Upper lobe of left lung (tissue), 6 donors: ENCODE data around the gene ARPIN. TPM values are rescaled to one million over a fixed set of nuclear protein-coding genes. Genes with fewer than 3 reads are reported as not detected.
"Not testable (repeated sequence)": the region's sequence is repeated elsewhere in the genome, so short reads cannot be mapped to it uniquely, and the experiment has no call there.

Experiments used
- ATAC-seq, 2 donors: fragments of 200-7000 bp; cut with Tn5 transposase; one replicate each; pipeline ENCODE4 v1.9.1; 2022; ENCODE audit warnings: mild to moderate bottlenecking in 2 of 2, moderate library complexity in 2 of 2; ENCODE audit not compliant: low FRiP score in 2 of 2
- DNase-seq, 2 donors: peaks; one replicate each; pipeline ENCODE4 v3.0.0-alpha.2; 2019 to 2020
- H3K27ac ChIP-seq, 4 donors: fragments of 200-600 bp; sonication (generic); one replicate each; pipeline ENCODE4 v1.5.1; 2016 to 2019
- H3K27me3 ChIP-seq, 4 donors: fragments of 200-600 bp; sonication (generic); one replicate each; pipeline ENCODE4 v1.5.1; 2017 to 2019
- H3K36me3 ChIP-seq, 4 donors: fragments of 200-600 bp; sonication (generic); one replicate each; pipeline ENCODE4 v1.5.1; 2016 to 2019
- H3K4me1 ChIP-seq, 4 donors: fragments of 200-600 bp; sonication (generic); one replicate each; pipeline ENCODE4 v1.5.1; 2018 to 2019
- H3K4me3 ChIP-seq, 4 donors: fragments of 200-600 bp; sonication (generic); one replicate each; pipeline ENCODE4 v1.5.1; 2017 to 2019; ENCODE audit warnings: mild to moderate bottlenecking in 2 of 4, moderate library complexity in 1 of 4
- H3K9me3 ChIP-seq, 4 donors: fragments of 200-600 bp; sonication (generic); one replicate each; pipeline ENCODE4 v1.5.1; 2018 to 2019
- EP300 ChIP-seq, 4 donors: sonication (generic); formaldehyde crosslinking; IDR thresholded peaks; one replicate each; pipeline ENCODE4 v1.5.1; 2017; ENCODE audit warnings: antibody characterized with exemption in 4 of 4, control low read depth in 2 of 4
- POLR2A ChIP-seq, 4 donors: fragments of 450-650 bp; IDR thresholded peaks; one replicate each; pipeline ENCODE4 v1.5.1; 2016 to 2017; ENCODE audit warnings: antibody characterized with exemption in 4 of 4, mild to moderate bottlenecking in 2 of 4
- POLR2AphosphoS5 ChIP-seq, 2 donors: sonication (generic); formaldehyde crosslinking; IDR thresholded peaks; one replicate each; pipeline ENCODE4 v1.5.1; 2017; ENCODE audit warnings: antibody characterized with exemption in 2 of 2
- WGBS, 2 donors: methylation state at CpG; one replicate each; pipeline ENCODE4 v1.1.5; 2017 to 2018; 5-methylcytosine and 5-hydroxymethylcytosine counted together
- total RNA-seq, 6 donors: library from RNA; depleted of rRNA in 4 of 6; stranded (reverse); fragments of >200 nt in 4 of 6; gene quantifications; one replicate each; pipeline versions ENCODE4 v1.1.0 to v1.2.1, GENCODE V29; 2016 to 2021
- TF ChIP-seq, protein P1 (sequence below), 6 experiments: fragments of 450-650 bp in 4 of 6; fragments of 200-600 bp in 2 of 6; sonication (generic) in 2 of 6; IDR thresholded peaks; one replicate each; pipeline ENCODE4 v1.5.1; 2016 to 2019; ENCODE audit warnings: antibody characterized with exemption in 6 of 6
- donor health status: DM: no; HTN: no; CAD: no; lungs with moderate emphysema.
- donor health status: DM: no; HTN: yes; CAD: no; lungs with severe emphysema.

The ARPIN gene
- total RNA-seq, 6 donors from 2014 or later, result 24.9 to 56.6 (median 35.1) TPM

DNA sequence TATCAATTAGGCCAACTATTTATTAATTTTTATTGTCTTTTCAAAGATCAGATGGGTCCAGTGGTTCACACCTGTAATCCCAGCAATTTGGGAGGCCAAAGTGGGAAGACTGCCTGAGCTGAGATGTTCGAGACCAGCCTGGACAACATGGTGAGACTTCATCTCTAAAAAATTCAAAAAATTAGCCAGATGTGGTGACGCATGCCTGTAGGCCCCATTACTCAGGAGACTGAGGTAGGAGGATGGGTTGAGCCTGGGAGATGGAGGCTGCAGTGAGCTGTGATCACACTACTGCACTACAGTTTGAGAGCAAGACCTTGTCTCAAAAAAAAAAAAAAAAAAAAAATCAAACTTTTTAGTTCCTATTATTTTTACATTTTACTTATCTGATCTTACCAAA lies 27.1 kb downstream of the ARPIN start:
- WGBS, 2 donors, result 94 to 95% methylated on average over 2 of the region's 2 CpGs
- Histone ChIP-seq H3K27ac (no peak overlapping the region), H3K36me3 (peaks cover 17 to 73% (median 36%) of the 10 kb centered on the region in 4 donors), H3K9me3 (no peaks in the 10 kb centered on the region), H3K4me3 (no peak overlapping the region), H3K27me3 (no peaks in the 10 kb centered on the region), H3K4me1 (peaks cover 0 to 3% (median 0%) of the 10 kb centered on the region in 4 donors)
- DNase-seq, result no peak
- TF ChIP-seq POLR2AphosphoS5 (IDR thresholded peaks at IDR 0.05) (no peak), EP300 (IDR thresholded peaks at IDR 0.05) (no peak), POLR2A (IDR thresholded peaks at IDR 0.05) (no peak)
- TF ChIP-seq, protein P1, sequence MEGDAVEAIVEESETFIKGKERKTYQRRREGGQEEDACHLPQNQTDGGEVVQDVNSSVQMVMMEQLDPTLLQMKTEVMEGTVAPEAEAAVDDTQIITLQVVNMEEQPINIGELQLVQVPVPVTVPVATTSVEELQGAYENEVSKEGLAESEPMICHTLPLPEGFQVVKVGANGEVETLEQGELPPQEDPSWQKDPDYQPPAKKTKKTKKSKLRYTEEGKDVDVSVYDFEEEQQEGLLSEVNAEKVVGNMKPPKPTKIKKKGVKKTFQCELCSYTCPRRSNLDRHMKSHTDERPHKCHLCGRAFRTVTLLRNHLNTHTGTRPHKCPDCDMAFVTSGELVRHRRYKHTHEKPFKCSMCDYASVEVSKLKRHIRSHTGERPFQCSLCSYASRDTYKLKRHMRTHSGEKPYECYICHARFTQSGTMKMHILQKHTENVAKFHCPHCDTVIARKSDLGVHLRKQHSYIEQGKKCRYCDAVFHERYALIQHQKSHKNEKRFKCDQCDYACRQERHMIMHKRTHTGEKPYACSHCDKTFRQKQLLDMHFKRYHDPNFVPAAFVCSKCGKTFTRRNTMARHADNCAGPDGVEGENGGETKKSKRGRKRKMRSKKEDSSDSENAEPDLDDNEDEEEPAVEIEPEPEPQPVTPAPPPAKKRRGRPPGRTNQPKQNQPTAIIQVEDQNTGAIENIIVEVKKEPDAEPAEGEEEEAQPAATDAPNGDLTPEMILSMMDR (IDR thresholded peaks at IDR 0.05), result no peak
- ATAC-seq, result no peak

DNA sequence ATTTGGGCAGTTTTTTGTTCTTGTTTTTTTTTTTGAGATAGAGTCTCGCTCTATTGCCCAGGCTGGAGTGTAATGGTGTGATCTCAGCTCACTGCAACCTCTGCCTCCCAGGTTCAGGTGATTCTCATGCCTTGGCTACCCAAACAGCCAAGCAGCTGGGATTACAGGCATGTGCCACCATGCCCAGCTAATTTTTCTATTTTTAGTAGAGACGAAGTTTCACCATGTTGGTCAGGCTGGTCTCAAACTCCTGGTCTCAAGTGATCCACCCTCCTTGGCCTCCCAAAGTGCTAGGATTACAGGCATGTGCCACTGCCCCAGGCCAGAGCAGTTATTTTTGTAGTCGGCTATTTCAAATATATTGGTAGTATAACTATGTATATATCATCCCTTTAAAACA lies 27.6 kb downstream of the ARPIN start:
- H3K36me3 ChIP-seq, result peaks cover 17 to 73% (median 37%) of the 10 kb centered on the region in 4 donors
- 67% methylated on average over 3 of the region's 3 CpGs for WGBS, 2 donors
- not testable (repeated sequence) for H3K27me3 ChIP-seq

GRCh38 chr15:89883518-89883917 lies 29.2 kb downstream of the ARPIN start:
- no peak for ATAC-seq
- H3K27ac ChIP-seq, result no peak overlapping the region
- no peaks in the 10 kb centered on the region for H3K9me3 ChIP-seq
- peaks cover 17 to 78% (median 34%) of the 10 kb centered on the region in 4 donors for H3K36me3 ChIP-seq
- DNase-seq, result no peak
- TF ChIP-seq POLR2AphosphoS5 (IDR thresholded peaks at IDR 0.05) (no peak), EP300 (IDR thresholded peaks at IDR 0.05) (no peak), POLR2A (IDR thresholded peaks at IDR 0.05) (no peak)
- TF ChIP-seq, protein P1 (IDR thresholded peaks at IDR 0.05), result no peak
- 100% methylated on average over 1 of the region's 1 CpG for WGBS, 2 donors
- H3K27me3 ChIP-seq, result no peaks in the 10 kb centered on the region
- H3K4me1 ChIP-seq, result peaks cover 0 to 3% (median 0%) of the 10 kb centered on the region in 4 donors
- no peak overlapping the region for H3K4me3 ChIP-seq

More for the DNA sequence above, 27.6 kb downstream of the ARPIN start:
- not testable (repeated sequence) for DNase-seq, H3K27ac ChIP-seq, ATAC-seq, H3K4me1 ChIP-seq, H3K4me3 ChIP-seq, H3K9me3 ChIP-seq

- DNase-seq (no peak), ATAC-seq (no peak)
- peaks cover 11 to 76% (median 29%) of the 10 kb centered on the region in 4 donors for H3K36me3 ChIP-seq
- H3K27ac ChIP-seq, result peak overlapping the region in 1 of 4 donors; percentile 27
- no peak overlapping the region for H3K4me3 ChIP-seq
- WGBS, 2 donors, result 39 to 48% methylated on average over 1 of the region's 1 CpG
- TF ChIP-seq, protein P1 (IDR thresholded peaks at IDR 0.05), result no peak
- no peak for TF ChIP-seq POLR2A (IDR thresholded peaks at IDR 0.05)
- TF ChIP-seq POLR2AphosphoS5 (IDR thresholded peaks at IDR 0.05), result no peak
- TF ChIP-seq EP300 (IDR thresholded peaks at IDR 0.05), result no peak
- peaks cover 0 to 3% (median 0%) of the 10 kb centered on the region in 4 donors for H3K4me1 ChIP-seq
- H3K9me3 ChIP-seq, result no peaks in the 10 kb centered on the region
- no peaks in the 10 kb centered on the region for H3K27me3 ChIP-seq
Observed at GRCh38 chr15:89880727-89881126, 32.0 kb downstream of the ARPIN start.

DNA sequence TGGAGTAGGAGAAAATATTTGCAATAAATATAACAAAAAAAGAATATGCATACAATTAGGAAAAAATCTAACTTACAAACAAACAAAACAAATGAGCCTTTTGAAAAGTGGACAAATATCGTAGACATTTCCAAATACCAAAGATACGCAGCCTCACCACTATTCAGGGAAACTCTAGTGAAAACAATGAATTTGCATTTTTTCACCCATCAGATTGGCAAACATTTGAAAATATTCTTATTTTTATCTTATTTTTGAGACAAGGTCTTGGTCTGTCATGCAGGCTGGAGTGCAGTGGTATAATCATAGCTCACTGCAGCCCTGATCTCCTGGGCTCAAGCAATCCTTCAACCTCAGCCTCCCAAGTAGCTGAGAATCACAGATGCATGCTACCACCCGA lies 34.4 kb downstream of the ARPIN start:
- H3K36me3 ChIP-seq, result peaks cover 7 to 58% (median 17%) of the 10 kb centered on the region in 4 donors
- 73 to 80% methylated on average over 3 of the region's 3 CpGs for WGBS, 2 donors

More for the DNA sequence above, 34.4 kb downstream of the ARPIN start:
- Histone ChIP-seq H3K27ac (no peak overlapping the region), H3K4me1 (peaks cover 0 to 7% (median 5%) of the 10 kb centered on the region in 4 donors), H3K9me3 (no peaks in the 10 kb centered on the region), H3K27me3 (no peaks in the 10 kb centered on the region), H3K4me3 (no peak overlapping the region)
- DNase-seq (no peak), ATAC-seq (no peak)
- TF ChIP-seq, protein P1 (IDR thresholded peaks at IDR 0.05), result no peak
- no peak for TF ChIP-seq POLR2A (IDR thresholded peaks at IDR 0.05)
- TF ChIP-seq EP300 (IDR thresholded peaks at IDR 0.05), result no peak
- no peak for TF ChIP-seq POLR2AphosphoS5 (IDR thresholded peaks at IDR 0.05)
